ENCODE data around the gene KCNAB3.

GRCh38 chr17:7880076-7880868 lies 49.4 kb downstream of the KCNAB3 start:
- TF ChIP-seq POLR2A (IDR thresholded peaks at IDR 0.05; ENCODE audit: extremely low read depth, insufficient read length) = no peak
- TF ChIP-seq CTCF (IDR thresholded peaks at IDR 0.05; ENCODE audit: low read depth, low read length) = no peak
- no peak for TF ChIP-seq MAX (IDR thresholded peaks at IDR 0.05; ENCODE audit: low read depth, low read length)

Data from NB4 (cell line).